GM12872 (cell line): ENCODE measurements around the gene CA11.
A peak's percentile ranks its signal among the peaks of the same experiment; 100 is the strongest.

Experiments used
- TF ChIP-seq, protein P1 (sequence below): IDR thresholded peaks from 3 replicates; pipeline ENCODE4 v1.5.1; 2011; ENCODE audit warnings: low read depth, mild to moderate bottlenecking, low read length, moderate library complexity; ENCODE audit not compliant: insufficient read depth

CA11 gene

GRCh38 chr19:48614436-48615230 lies 31.4 kb downstream of the CA11 start, which contains the start of gene FAM83E:
Gene FAM83E, minus strand, starts transcription at chr19:48615076. Its CDS starts 1,704 bp downstream, at chr19:48613372.
- TF ChIP-seq, protein P1, sequence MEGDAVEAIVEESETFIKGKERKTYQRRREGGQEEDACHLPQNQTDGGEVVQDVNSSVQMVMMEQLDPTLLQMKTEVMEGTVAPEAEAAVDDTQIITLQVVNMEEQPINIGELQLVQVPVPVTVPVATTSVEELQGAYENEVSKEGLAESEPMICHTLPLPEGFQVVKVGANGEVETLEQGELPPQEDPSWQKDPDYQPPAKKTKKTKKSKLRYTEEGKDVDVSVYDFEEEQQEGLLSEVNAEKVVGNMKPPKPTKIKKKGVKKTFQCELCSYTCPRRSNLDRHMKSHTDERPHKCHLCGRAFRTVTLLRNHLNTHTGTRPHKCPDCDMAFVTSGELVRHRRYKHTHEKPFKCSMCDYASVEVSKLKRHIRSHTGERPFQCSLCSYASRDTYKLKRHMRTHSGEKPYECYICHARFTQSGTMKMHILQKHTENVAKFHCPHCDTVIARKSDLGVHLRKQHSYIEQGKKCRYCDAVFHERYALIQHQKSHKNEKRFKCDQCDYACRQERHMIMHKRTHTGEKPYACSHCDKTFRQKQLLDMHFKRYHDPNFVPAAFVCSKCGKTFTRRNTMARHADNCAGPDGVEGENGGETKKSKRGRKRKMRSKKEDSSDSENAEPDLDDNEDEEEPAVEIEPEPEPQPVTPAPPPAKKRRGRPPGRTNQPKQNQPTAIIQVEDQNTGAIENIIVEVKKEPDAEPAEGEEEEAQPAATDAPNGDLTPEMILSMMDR: no peak

DNA sequence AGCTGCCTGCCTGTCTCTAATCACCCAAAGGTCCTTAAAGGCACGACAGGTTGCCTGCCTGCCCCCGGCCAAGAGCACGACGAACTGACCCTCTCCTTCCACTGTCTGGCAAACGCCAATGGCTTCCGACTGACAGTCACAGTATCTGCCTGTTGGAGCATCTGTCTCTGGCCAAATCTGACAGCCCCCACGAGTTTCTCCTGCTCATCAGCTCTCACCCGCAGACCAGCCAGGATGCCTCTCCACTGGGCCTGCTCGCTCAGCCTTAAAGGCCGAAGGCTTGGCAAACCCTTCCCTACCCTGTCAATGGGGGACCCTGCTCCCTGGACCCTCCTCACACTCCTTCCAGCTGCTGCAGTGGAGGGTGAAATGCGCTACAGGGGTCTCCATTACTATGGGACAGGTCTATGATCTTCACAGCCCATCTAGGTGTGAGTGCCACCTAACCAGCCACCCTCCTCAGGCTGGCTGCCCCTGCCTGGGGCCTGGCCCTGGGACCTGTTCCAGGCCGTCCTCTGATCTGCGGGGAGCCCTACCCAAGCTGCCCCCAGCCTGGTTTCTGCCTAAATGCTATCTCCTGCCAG lies 32.0 kb downstream of the CA11 start:
- TF ChIP-seq, protein P1: no peak

DNA sequence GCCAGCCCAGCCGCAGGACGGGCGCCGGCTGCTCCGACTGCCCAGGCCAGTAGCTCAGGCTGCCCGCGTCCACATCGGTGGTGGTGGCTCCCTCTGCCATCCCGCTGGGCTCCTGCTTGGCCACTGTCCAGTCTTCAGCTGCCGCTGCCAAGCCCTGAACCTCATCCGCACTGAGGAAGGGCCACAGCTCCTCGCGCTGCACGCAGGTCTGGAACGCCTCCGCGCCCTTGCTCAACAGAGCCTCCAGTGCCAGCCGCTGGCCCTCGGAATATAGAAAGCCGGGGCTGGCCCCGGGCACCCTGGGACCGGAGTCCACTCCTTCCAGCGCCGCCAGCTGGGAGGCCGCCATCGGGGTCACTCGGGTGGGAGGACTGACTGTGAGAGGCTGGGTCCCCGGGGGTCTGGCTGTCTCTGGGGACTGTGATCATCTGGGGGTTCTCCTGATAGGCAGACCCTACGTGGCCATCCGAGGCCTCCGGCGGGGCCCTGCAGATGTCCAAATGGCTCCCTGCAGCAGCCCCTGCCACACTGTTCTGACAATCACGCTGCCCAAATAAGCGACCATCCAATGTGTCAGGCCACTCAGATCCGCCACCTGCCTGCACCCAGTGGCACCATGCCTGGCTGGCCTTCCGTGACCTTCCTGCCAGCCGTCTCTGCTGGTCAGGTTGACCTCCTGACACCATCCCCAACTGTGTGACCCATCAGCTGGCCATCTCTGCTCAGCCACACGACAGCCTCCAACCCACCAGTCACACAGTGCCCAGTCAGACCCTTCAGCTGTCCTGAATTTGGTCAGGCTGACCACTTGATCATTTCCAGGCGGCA lies 32.7 kb downstream of the CA11 start:
- TF ChIP-seq, protein P1: no peak

GRCh38 chr19:48611872-48612271 lies 34.1 kb downstream of the CA11 start:
- TF ChIP-seq, protein P1: no peak

- TF ChIP-seq, protein P1: no peak
These were observed 36.3 kb downstream of the CA11 start for GRCh38 chr19:48609571-48610108.

- TF ChIP-seq, protein P1: peak; percentile 90
These were observed 37.2 kb downstream of the CA11 start for GRCh38 chr19:48608798-48609263.

GRCh38 chr19:48607359-48607755 lies 38.6 kb downstream of the CA11 start:
- TF ChIP-seq, protein P1: no peak
